ENCODE measurements around the gene XRCC4.
"Not testable (repeated sequence)": the region's sequence is repeated elsewhere in the genome, so short reads cannot be mapped to it uniquely, and the experiment has no call there.

XRCC4 gene

GRCh38 chr5:83118471-83118870 lies 41.1 kb downstream of the XRCC4 start:
- DNase-seq (ENCODE audit: low read depth in 2 of 2), result no peak

DNA sequence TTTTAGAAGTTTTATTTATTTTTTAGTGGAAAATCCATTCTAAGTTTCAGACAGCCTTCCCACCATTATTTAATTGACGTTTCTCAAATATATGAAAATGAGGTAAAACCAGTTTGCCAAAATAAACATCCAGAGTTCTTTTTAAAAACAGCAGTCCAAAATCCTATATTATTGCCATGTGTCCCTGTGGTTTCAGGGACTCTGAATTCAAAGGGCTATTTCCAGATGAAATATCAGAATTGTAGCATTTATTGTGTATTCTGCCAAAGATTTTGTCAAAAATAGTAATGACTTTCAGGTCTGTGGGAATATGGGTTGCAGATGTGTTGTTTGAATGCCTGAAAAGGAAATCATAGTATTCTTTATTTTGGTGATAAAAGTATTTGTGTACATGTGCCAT lies 41.6 kb downstream of the XRCC4 start:
- no peak for DNase-seq (ENCODE audit: low read depth in 2 of 2)

DNA sequence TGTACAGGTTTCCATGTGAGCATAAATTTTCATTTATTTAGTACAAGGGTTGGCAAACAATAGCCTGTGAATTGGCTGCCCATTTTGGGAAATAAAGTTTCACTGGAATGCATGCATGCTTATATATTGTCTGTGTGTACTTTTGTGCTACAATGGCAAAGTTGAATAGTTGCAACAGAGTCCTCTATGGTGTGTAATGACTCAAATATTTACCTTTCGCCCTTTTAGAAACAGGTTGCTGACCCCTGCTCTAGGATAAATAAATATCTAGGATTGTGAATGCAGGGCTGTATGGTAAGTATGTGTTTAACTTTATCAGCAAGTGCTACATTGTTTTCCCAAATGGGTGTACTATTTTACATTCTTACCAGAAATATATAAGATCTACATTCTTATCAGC lies 47.2 kb downstream of the XRCC4 start:
- DNase-seq (ENCODE audit: low read depth in 2 of 2), result no peak

- no peak for DNase-seq (ENCODE audit: low read depth in 2 of 2)
Measured at GRCh38 chr5:83125560-83125959, 48.2 kb downstream of the XRCC4 start.

GRCh38 chr5:83126501-83126900 lies 49.2 kb downstream of the XRCC4 start:
- DNase-seq (ENCODE audit: low read depth in 2 of 2), result no peak

DNA sequence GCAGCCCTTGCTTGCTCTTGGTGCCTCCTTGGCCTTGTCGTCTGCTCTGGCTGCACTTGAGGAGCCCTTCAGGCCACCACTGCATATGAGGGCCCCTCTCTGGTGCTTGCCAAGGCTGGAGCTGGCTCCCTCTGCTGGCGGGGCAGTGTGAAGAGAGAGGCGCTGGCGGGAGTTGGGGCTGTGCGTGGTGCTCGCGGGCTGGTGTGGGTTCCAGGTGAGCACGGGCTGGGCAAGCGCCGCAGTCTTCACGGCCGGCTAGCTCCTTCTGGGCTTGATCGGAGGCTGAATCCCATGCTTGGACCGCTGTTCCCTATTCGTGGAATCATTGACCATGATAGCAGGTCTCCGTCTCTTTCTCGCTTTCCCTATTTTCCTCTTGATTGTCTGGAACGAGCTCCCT lies 56.5 kb downstream of the XRCC4 start:
- DNase-seq (ENCODE audit: low read depth in 2 of 2), result no peak

DNA sequence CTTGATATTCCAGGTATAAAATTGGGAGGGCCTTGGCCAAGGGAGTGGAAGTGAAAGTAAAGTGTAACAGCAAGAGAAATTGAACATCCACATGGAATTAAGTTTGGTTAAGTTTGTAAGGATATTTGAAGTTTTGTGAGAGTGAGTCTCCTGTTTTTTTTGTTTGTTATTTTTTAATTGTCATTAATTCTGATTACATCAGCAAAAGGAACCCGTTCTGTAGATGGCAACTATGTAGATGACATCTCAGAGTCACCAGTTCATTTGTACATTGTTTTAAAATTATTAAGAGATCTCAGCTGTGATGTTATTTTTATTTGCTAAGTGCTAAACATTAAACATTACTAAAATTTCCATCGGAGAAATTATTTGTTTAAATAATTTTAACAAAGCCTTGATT lies 65.2 kb downstream of the XRCC4 start:
- no peak for DNase-seq (ENCODE audit: low read depth in 2 of 2)

- no peak for DNase-seq (ENCODE audit: low read depth in 2 of 2)
Measured at GRCh38 chr5:83145241-83145640, 67.9 kb downstream of the XRCC4 start.

GRCh38 chr5:83145882-83146331 lies 68.6 kb downstream of the XRCC4 start:
- no peak for DNase-seq (ENCODE audit: low read depth in 2 of 2)

DNA sequence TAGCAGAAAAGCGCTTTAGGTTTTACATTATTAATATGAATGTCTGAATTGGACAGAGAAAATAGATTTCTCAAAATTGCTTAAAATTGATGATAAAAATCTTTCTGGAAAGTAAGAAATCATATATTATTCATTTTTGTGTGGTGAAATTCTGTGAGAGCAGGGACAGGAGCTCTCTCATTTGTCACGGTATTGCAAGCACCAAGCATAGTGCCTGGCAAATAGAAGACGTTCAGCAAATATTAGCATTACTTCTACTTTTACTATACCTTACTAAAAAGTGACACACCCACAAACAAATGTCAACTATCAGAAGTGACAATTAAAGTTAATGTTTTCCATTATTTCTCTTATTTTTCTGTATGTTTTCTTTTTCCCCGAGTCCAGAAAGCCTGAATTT lies 69.1 kb downstream of the XRCC4 start:
- DNase-seq (ENCODE audit: low read depth in 2 of 2), result no peak

DNA sequence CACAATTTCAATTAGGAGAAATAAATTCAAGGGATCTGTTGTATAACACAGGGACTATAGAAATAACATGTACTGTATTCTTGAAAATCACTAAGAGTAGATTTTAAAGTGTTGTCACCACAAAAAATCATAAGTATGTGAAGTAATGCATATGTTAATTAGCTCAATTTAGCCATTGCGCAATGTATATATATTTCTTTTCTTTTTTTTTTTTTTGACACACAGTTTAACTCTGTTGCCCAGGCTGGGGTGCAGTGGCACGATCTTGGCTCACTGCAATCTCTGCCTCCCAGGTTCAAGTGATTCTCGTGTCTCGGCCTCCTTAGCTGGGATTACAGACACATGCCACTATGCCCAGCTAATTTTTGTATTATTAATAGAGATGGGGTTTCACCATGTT lies 70.2 kb downstream of the XRCC4 start:
- no peak for DNase-seq (ENCODE audit: low read depth in 2 of 2)

- no peak for DNase-seq (ENCODE audit: low read depth in 2 of 2)
Measured at GRCh38 chr5:83148370-83148769, 71.0 kb downstream of the XRCC4 start.

- no peak for DNase-seq (ENCODE audit: low read depth in 2 of 2)
Measured at GRCh38 chr5:83149671-83150070, 72.3 kb downstream of the XRCC4 start.

DNA sequence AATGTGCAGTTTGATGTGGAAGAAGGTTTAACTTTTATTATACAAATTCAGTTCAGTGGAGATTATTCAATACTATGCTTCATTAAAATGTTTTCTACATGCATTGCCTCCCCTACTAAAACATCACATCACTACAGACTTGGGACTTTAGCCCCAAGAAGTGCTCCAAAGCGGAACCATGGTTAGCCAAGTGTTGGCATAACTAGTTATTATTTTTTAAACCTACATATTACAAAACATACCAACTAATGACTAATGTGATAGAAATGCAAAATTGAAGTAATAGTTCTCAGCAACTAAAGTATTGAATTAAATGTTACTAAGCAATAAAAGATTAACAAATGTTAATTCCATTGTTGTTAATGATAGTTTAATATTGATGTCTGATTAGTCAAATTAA lies 74.5 kb downstream of the XRCC4 start:
- DNase-seq (ENCODE audit: low read depth in 2 of 2), result no peak

GRCh38 chr5:83152996-83153395 lies 75.6 kb downstream of the XRCC4 start:
- DNase-seq (ENCODE audit: low read depth in 2 of 2), result not testable (repeated sequence)

GRCh38 chr5:83156001-83156400 lies 78.7 kb downstream of the XRCC4 start:
- DNase-seq (ENCODE audit: low read depth in 2 of 2), result no peak

GRCh38 chr5:83157163-83157562 lies 79.8 kb downstream of the XRCC4 start:
- no peak for DNase-seq (ENCODE audit: low read depth in 2 of 2)

GRCh38 chr5:83162601-83163000 lies 85.3 kb downstream of the XRCC4 start:
- no peak for DNase-seq (ENCODE audit: low read depth in 2 of 2)

- no peak for DNase-seq (ENCODE audit: low read depth in 2 of 2)
Measured at GRCh38 chr5:83167538-83167937, 90.2 kb downstream of the XRCC4 start.

DNA sequence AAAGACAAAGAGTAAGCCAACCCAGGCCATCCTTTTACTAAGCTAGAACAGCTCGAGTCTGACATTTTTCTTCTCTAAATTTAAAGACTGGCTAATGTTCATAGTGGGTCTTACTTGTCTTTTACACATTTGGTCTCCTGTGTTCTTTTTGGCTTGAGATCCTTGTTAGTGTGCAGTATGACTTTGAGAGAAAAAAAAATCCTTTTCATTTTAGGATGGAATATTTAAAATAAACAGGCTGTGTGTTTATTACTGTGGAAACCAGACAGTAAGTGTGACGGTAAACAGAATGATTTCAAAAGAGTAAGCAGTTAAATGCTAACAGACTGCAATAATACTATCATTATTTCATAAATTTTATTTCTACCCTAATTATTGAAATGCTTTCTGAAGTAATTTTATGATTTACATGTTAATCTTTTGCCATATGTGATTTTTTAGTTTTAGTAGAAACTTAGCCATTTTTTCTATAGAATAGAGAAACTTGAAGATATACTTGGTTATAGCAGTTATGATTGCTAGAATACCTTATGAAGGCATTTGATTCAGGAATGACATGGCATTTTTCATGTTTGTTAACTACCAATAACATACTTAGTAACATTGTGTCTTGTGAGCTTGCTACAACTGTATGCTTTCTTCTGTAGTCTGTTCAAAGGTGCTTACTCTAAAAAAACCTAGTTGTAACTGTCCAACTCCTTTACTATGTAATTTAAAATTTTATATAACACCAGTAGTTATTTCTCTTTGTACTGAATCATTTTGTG lies 92.4 kb downstream of the XRCC4 start:
- no peak for DNase-seq (ENCODE audit: low read depth in 2 of 2)

GRCh38 chr5:83172011-83172410 lies 94.7 kb downstream of the XRCC4 start:
- DNase-seq (ENCODE audit: low read depth in 2 of 2), result no peak

DNA sequence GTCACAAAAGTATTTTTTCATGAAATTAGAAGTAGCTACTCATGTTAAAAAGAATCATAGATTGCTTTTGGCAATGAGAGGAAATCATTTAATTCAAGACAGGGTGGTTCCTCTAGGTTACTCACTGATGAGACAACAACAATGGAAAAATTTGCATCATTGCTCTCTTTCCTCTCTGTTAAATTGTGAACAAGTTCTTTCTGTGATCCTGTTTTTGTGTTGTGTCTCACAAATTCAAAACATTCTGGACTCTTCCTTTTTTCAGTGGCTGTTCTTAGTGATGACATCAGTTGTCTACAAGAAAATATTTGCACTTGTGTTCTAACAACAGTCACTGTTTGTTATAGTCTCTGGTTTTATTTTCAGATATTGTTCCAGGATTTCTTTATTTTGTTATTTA lies 95.3 kb downstream of the XRCC4 start:
- DNase-seq (ENCODE audit: low read depth in 2 of 2), result no peak

GRCh38 chr5:83173826-83174225 lies 96.5 kb downstream of the XRCC4 start:
- no peak for DNase-seq (ENCODE audit: low read depth in 2 of 2)

DNA sequence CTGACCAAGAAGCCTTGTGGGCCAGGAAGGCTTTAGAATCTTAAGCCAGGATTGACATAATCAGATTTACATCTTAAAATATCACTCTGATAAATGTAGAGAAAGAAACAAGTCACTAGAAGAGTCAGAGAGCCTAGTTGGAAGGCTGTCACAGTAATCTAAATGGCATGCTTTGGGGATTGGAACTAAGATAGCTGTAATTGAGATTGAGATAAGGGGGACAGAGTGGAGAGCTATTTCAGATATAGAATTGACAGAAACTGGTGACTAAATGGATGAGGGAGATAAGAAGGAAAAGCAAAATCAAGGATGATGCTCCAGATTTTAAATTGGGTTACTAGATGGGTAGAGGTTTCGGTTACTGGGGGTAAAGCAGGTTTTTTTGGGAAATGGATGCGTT lies 100.5 kb downstream of the XRCC4 start:
- DNase-seq (ENCODE audit: low read depth in 2 of 2), result no peak
